Thoracic aorta (tissue), 2 donors: Measurements from ENCODE around the gene JPH3. TPM values are rescaled to one million over a fixed set of nuclear protein-coding genes. Genes with fewer than 3 reads are reported as not detected.

ENCODE experiments used
- ATAC-seq: fragments of 150-250 bp; one replicate; pipeline ENCODE4 v1.8.0; 2017; ENCODE audit warnings: low read depth; ENCODE audit not compliant: insufficient number of reproducible peaks, low FRiP score
- DNase-seq: peaks from one replicate; pipeline ENCODE4 v3.0.0-alpha.2; 2020; ENCODE audit warnings: low spot score
- H3K27ac ChIP-seq, 2 donors: fragments of 200-600 bp; sonication (generic); 1 replicate in 1 of 2; 2 replicates in 1 of 2; pipeline ENCODE4 v1.5.1; 2016; ENCODE audit warnings: mild to moderate bottlenecking in 2 of 2, moderate library complexity in 2 of 2
- H3K27me3 ChIP-seq: fragments of 200-600 bp; sonication (generic); replicated peaks from 2 replicates; pipeline ENCODE4 v1.6.0; 2016; ENCODE audit warnings: mild to moderate bottlenecking; ENCODE audit not compliant: insufficient read depth
- H3K36me3 ChIP-seq: fragments of 200-600 bp; sonication (generic); one replicate; pipeline ENCODE4 v1.5.1; 2016
- H3K4me1 ChIP-seq, 2 donors: fragments of 200-600 bp; sonication (generic); 1 replicate in 1 of 2; 2 replicates in 1 of 2; pipeline versions ENCODE4 v1.5.1 to v1.6.0; 2016; ENCODE audit warnings: low read depth in 2 of 2, mild to moderate bottlenecking in 1 of 2; ENCODE audit not compliant: control insufficient read depth in 1 of 2
- H3K4me3 ChIP-seq: fragments of 200-600 bp; sonication (generic); 2 replicates; pipeline ENCODE4 v1.5.1; 2016; ENCODE audit warnings: mild to moderate bottlenecking
- H3K9me3 ChIP-seq: fragments of 200-600 bp; sonication (generic); 2 replicates; pipeline ENCODE4 v1.5.1; 2016
- CTCF ChIP-seq: fragments of 200-600 bp; sonication (generic); IDR thresholded peaks from one replicate; pipeline ENCODE4 v1.5.1; 2019; ENCODE audit warnings: antibody characterized with exemption
- total RNA-seq, 2 donors: library from RNA; depleted of rRNA; stranded (reverse); fragments of >200 nt; gene quantifications; one replicate each; pipeline versions ENCODE4 v1.1.0 to v1.2.3, GENCODE V29; 2016

Gene JPH3
- total RNA-seq, 2 donors from 2014 or later, result not detected

- DNase-seq, result no peak
- Histone ChIP-seq H3K4me1 (no peaks in the 10 kb centered on the region), H3K27me3 (no peaks in the 10 kb centered on the region), H3K4me3 (no peak overlapping the region), H3K9me3 (no peaks in the 10 kb centered on the region), H3K36me3 (no peaks in the 10 kb centered on the region), H3K27ac (no peak overlapping the region)
- no peak for ATAC-seq
- no peak for TF ChIP-seq CTCF
Observed at GRCh38 chr16:87608400-87608985, 6.2 kb downstream of the JPH3 start.

- Histone ChIP-seq H3K36me3 (no peaks in the 10 kb centered on the region), H3K27ac (no peak overlapping the region), H3K4me3 (no peak overlapping the region), H3K27me3 (no peaks in the 10 kb centered on the region), H3K9me3 (no peaks in the 10 kb centered on the region), H3K4me1 (no peaks in the 10 kb centered on the region)
- no peak for TF ChIP-seq CTCF
- DNase-seq (no peak), ATAC-seq (no peak)
Observed at GRCh38 chr16:87610026-87610425, 7.7 kb downstream of the JPH3 start.

- Histone ChIP-seq H3K4me3 (no peak overlapping the region), H3K27ac (no peak overlapping the region), H3K4me1 (no peaks in the 10 kb centered on the region), H3K27me3 (no peaks in the 10 kb centered on the region), H3K9me3 (no peaks in the 10 kb centered on the region), H3K36me3 (no peaks in the 10 kb centered on the region)
- DNase-seq (no peak), ATAC-seq (no peak)
- TF ChIP-seq CTCF, result no peak
Observed at GRCh38 chr16:87611456-87611855, 9.1 kb downstream of the JPH3 start.

GRCh38 chr16:87613961-87614360 is 11.7 kb downstream of the JPH3 start:
- no peaks in the 10 kb centered on the region for H3K27me3 ChIP-seq

GRCh38 chr16:87615621-87616041 is 13.3 kb downstream of the JPH3 start:
- no peak for ATAC-seq
- H3K4me1 ChIP-seq, result no peaks in the 10 kb centered on the region

More at GRCh38 chr16:87613961-87614360, 11.7 kb downstream of the JPH3 start:
- ATAC-seq, result no peak
- H3K9me3 ChIP-seq, result no peaks in the 10 kb centered on the region
- no peak overlapping the region for H3K27ac ChIP-seq
- H3K4me3 ChIP-seq, result no peak overlapping the region
- no peak for TF ChIP-seq CTCF
- DNase-seq, result no peak
- H3K4me1 ChIP-seq, result no peaks in the 10 kb centered on the region
- no peaks in the 10 kb centered on the region for H3K36me3 ChIP-seq

More at GRCh38 chr16:87615621-87616041, 13.3 kb downstream of the JPH3 start:
- no peak overlapping the region for H3K4me3 ChIP-seq
- no peaks in the 10 kb centered on the region for H3K9me3 ChIP-seq
- no peaks in the 10 kb centered on the region for H3K27me3 ChIP-seq
- no peaks in the 10 kb centered on the region for H3K36me3 ChIP-seq
- no peak overlapping the region for H3K27ac ChIP-seq
- no peak for DNase-seq
- TF ChIP-seq CTCF, result no peak
